ENCODE results near the gene KIF6. TPM values are rescaled to one million over a fixed set of nuclear protein-coding genes. Genes with fewer than 3 reads are reported as not detected.

The KIF6 gene
- total RNA-seq, 1 donor from 2014 or later: 2.9 TPM

- DNase-seq (ENCODE audit: low spot score, unreplicated experiment): no peak
- TF ChIP-seq CTCF (IDR thresholded peaks at IDR 0.05; ENCODE audit: unreplicated experiment): no peak
- no peaks in the 10 kb centered on the region for H3K36me3 Mint-ChIP-seq (ENCODE audit: insufficient read depth)
- no peak overlapping the region for H3K27ac Mint-ChIP-seq
- H3K4me1 Mint-ChIP-seq (ENCODE audit: low read depth): no peaks in the 10 kb centered on the region
- no peak overlapping the region for H3K4me3 Mint-ChIP-seq (ENCODE audit: low read depth)
- H3K9me3 Mint-ChIP-seq (ENCODE audit: low read depth): no peaks in the 10 kb centered on the region
- H3K27me3 Mint-ChIP-seq: peaks cover 9% of the 10 kb centered on the region
Measured at GRCh38 chr6:39363280-39363679, 361.9 kb downstream of the KIF6 start.

- TF ChIP-seq CTCF (IDR thresholded peaks at IDR 0.05; ENCODE audit: unreplicated experiment): no peak
- no peaks in the 10 kb centered on the region for H3K36me3 Mint-ChIP-seq (ENCODE audit: insufficient read depth)
- no peak overlapping the region for H3K27ac Mint-ChIP-seq
- H3K9me3 Mint-ChIP-seq (ENCODE audit: low read depth): no peaks in the 10 kb centered on the region
- H3K4me3 Mint-ChIP-seq (ENCODE audit: low read depth): no peak overlapping the region
- no peak for DNase-seq (ENCODE audit: low spot score, unreplicated experiment)
- no peaks in the 10 kb centered on the region for H3K4me1 Mint-ChIP-seq (ENCODE audit: low read depth)
- peaks cover 9% of the 10 kb centered on the region for H3K27me3 Mint-ChIP-seq
Measured at GRCh38 chr6:39362487-39362865, 362.7 kb downstream of the KIF6 start.

- peak; percentile 82 for TF ChIP-seq CTCF (IDR thresholded peaks at IDR 0.05; ENCODE audit: unreplicated experiment)
- H3K27ac Mint-ChIP-seq: peak overlapping the region; percentile 78
- no peaks in the 10 kb centered on the region for H3K4me1 Mint-ChIP-seq (ENCODE audit: low read depth)
- peak; percentile 62 for DNase-seq (ENCODE audit: low spot score, unreplicated experiment)
- H3K4me3 Mint-ChIP-seq (ENCODE audit: low read depth): no peak overlapping the region
- no peaks in the 10 kb centered on the region for H3K9me3 Mint-ChIP-seq (ENCODE audit: low read depth)
- H3K27me3 Mint-ChIP-seq: peaks cover 8% of the 10 kb centered on the region
- no peaks in the 10 kb centered on the region for H3K36me3 Mint-ChIP-seq (ENCODE audit: insufficient read depth)
Measured at GRCh38 chr6:39361657-39362486, 363.3 kb downstream of the KIF6 start.

- Mint-ChIP-seq H3K27ac (no peak overlapping the region), H3K27me3 (no peaks in the 10 kb centered on the region), H3K4me1 (ENCODE audit: low read depth) (no peaks in the 10 kb centered on the region), H3K36me3 (ENCODE audit: insufficient read depth) (no peaks in the 10 kb centered on the region), H3K9me3 (ENCODE audit: low read depth) (no peaks in the 10 kb centered on the region), H3K4me3 (ENCODE audit: low read depth) (no peak overlapping the region)
- no peak for TF ChIP-seq CTCF (IDR thresholded peaks at IDR 0.05; ENCODE audit: unreplicated experiment)
- DNase-seq (ENCODE audit: low spot score, unreplicated experiment): no peak
Measured at GRCh38 chr6:39360378-39360777, 364.8 kb downstream of the KIF6 start.

- H3K9me3 Mint-ChIP-seq (ENCODE audit: low read depth): no peaks in the 10 kb centered on the region
- TF ChIP-seq CTCF (IDR thresholded peaks at IDR 0.05; ENCODE audit: unreplicated experiment): no peak
- no peaks in the 10 kb centered on the region for H3K27me3 Mint-ChIP-seq
- no peak overlapping the region for H3K27ac Mint-ChIP-seq
- H3K4me1 Mint-ChIP-seq (ENCODE audit: low read depth): no peaks in the 10 kb centered on the region
- DNase-seq (ENCODE audit: low spot score, unreplicated experiment): no peak
- no peaks in the 10 kb centered on the region for H3K36me3 Mint-ChIP-seq (ENCODE audit: insufficient read depth)
- H3K4me3 Mint-ChIP-seq (ENCODE audit: low read depth): no peak overlapping the region
Measured at GRCh38 chr6:39357998-39358686, 367.1 kb downstream of the KIF6 start.

Data from progenitor cell of endocrine pancreas (in vitro differentiated cells).